ENCODE results near the gene NDUFAF2. TPM values are rescaled to one million over a fixed set of nuclear protein-coding genes. Genes with fewer than 3 reads are reported as not detected.

NDUFAF2 gene
- total RNA-seq, 1 experiment from 2014 or later = 60.8 TPM

DNA sequence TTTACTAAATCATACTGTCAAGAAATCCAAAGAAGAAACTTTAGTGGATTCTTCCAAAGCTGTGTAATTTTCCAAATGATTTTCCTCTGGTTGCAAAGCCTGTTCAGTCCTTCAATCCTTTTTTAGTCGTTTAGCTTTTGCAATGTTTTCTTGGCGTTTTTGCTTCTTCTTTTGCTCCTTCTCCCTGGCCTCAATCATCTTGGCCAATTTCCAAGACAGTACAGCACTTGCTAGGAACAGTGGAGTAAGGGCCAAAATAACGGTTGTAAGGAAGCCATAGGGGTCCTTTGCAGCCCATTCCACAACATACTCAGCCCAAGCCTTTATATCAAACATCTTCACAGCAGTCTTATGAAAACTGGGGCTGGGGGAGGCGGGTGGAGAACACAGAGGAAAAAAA, 214.8 kb downstream of the NDUFAF2 start:
- H3K4me3 ChIP-seq (ENCODE audit: low read depth, low read length) = no peak overlapping the region
- BruUV-seq (replicated peaks) = no TSS peak
- Mint-ChIP-seq H3K27me3 (ENCODE audit: insufficient read depth, unreplicated experiment) (no peaks in the 10 kb centered on the region), H3K36me3 (ENCODE audit: insufficient read depth, unreplicated experiment) (peaks cover 42% of the 10 kb centered on the region), H3K4me3 (ENCODE audit: unreplicated experiment) (no peak overlapping the region), H3K4me1 (ENCODE audit: low read depth, unreplicated experiment) (peaks cover 8% of the 10 kb centered on the region), H3K9me3 (ENCODE audit: unreplicated experiment) (no peaks in the 10 kb centered on the region), H3K27ac (ENCODE audit: unreplicated experiment) (no peak overlapping the region)
- H3K27me3 ChIP-seq (replicated peaks; ENCODE audit: control insufficient read depth, insufficient read depth, low read length) = no peaks in the 10 kb centered on the region
- no peaks in the 10 kb centered on the region for H3K9me3 ChIP-seq
- intact Hi-C loops (cut with micrococcal nuclease; ENCODE audit: unreplicated experiment) = loop anchor here (10.0 kb wide), 5 partner anchors 105 to 775 kb away; partner anchors contain the start of genes ERCC8 and NDUFAF2
- H3K36me3 ChIP-seq (ENCODE audit: control insufficient read depth, insufficient read depth, low read length) = peaks cover 1% of the 10 kb centered on the region; the same call in 1 of the 2 replicates
- ChIA-PET POLR2A (no interaction called here), CTCF (no interaction called here)
- no peak for DNase-seq
- TF ChIP-seq, protein P1, sequence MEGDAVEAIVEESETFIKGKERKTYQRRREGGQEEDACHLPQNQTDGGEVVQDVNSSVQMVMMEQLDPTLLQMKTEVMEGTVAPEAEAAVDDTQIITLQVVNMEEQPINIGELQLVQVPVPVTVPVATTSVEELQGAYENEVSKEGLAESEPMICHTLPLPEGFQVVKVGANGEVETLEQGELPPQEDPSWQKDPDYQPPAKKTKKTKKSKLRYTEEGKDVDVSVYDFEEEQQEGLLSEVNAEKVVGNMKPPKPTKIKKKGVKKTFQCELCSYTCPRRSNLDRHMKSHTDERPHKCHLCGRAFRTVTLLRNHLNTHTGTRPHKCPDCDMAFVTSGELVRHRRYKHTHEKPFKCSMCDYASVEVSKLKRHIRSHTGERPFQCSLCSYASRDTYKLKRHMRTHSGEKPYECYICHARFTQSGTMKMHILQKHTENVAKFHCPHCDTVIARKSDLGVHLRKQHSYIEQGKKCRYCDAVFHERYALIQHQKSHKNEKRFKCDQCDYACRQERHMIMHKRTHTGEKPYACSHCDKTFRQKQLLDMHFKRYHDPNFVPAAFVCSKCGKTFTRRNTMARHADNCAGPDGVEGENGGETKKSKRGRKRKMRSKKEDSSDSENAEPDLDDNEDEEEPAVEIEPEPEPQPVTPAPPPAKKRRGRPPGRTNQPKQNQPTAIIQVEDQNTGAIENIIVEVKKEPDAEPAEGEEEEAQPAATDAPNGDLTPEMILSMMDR (IDR thresholded peaks at IDR 0.05; ENCODE audit: insufficient read depth in 1 of 2, low read depth in 1 of 2, low read length in 1 of 2, severe bottlenecking in 1 of 2, unreplicated experiment in 1 of 2) = no peak
- H3K4me1 ChIP-seq = peaks cover 13% of the 10 kb centered on the region; the same call in 1 of the 2 replicates

DNA sequence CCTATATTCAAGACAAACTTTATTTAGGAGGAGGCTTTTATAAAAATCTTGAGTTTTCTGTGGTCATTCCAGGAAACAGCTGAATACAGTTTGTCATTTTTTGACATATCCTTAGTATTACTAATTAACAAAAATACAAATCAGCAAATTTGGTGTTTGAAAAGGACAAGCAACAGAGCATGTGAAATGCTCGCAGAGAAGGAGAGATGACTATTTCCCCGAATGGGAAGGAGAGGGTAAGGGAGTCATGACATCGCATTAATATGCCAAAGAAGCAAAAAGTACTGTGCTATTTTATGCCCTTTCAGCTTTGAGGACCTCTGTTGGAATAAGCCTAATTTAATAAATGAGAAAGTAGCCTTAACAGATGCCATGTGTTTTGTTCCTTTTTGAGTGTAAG, 215.5 kb downstream of the NDUFAF2 start:
- H3K36me3 ChIP-seq (ENCODE audit: control insufficient read depth, insufficient read depth, low read length) = peaks cover 1% of the 10 kb centered on the region; the same call in 1 of the 2 replicates
- TF ChIP-seq, protein P1 (IDR thresholded peaks at IDR 0.05; ENCODE audit: insufficient read depth in 1 of 2, low read depth in 1 of 2, low read length in 1 of 2, severe bottlenecking in 1 of 2, unreplicated experiment in 1 of 2) = no peak
- peaks cover 13% of the 10 kb centered on the region; the same call in 1 of the 2 replicates for H3K4me1 ChIP-seq
- no peak overlapping the region for H3K4me3 ChIP-seq (ENCODE audit: low read depth, low read length)
- H3K27me3 ChIP-seq (replicated peaks; ENCODE audit: control insufficient read depth, insufficient read depth, low read length) = no peaks in the 10 kb centered on the region
- H3K9me3 ChIP-seq = no peaks in the 10 kb centered on the region
- intact Hi-C loops (cut with micrococcal nuclease; ENCODE audit: unreplicated experiment) = loop anchor here (10.0 kb wide), 5 partner anchors 106 to 774 kb away; partner anchors contain the start of genes ERCC8 and NDUFAF2
- BruUV-seq (replicated peaks) = no TSS peak
- POLR2A ChIA-PET = no interaction called here
- Mint-ChIP-seq H3K4me3 (ENCODE audit: unreplicated experiment) (peak overlapping the region; percentile 90), H3K27me3 (ENCODE audit: insufficient read depth, unreplicated experiment) (no peaks in the 10 kb centered on the region), H3K27ac (ENCODE audit: unreplicated experiment) (no peak overlapping the region), H3K4me1 (ENCODE audit: low read depth, unreplicated experiment) (peaks cover 8% of the 10 kb centered on the region), H3K9me3 (ENCODE audit: unreplicated experiment) (no peaks in the 10 kb centered on the region), H3K36me3 (ENCODE audit: insufficient read depth, unreplicated experiment) (peaks cover 36% of the 10 kb centered on the region)
- DNase-seq = no peak
- CTCF ChIA-PET = no interaction called here

DNA sequence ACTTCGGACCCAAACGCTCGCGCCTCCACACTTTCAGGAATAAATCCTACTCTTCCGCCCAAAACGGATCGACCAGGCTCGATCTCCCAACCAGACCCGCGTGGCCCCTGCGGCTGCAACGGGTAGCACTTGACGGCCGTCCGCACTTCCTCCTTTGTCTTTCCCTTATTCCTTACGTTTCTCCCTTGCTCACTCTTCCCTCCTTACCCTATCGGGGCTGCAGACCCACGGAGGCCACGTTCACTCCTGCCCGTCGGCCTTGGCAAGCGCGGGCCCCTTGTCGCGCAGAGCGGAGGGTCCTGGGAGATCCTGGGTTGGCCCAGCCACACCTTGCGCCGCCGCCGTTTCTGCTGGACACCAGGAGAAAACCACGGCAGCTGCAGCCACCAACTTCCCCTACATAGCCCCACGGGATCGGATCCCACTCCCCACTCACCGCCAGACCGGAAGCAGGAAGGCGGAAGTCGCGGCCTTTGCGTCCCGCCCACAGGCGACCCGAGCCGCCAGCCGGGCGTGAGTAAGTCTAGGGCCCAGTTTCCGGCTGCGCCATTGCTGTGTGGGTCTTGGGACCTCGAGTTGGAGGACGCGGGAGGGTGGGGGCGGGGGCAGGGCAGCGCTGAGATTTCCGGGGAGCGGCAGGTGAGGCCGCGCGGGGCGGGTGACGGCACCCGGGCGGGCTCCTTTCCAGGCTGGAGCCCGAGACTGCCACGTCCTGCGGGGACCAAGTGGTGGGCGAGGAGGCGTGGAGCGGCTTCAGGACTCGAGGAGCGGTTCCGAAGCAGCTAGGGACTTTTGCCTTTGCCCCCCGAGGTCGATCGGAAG, 217.2 kb downstream of the NDUFAF2 start, which contains the start of gene SMIM15:
TSS of gene SMIM15 (minus strand) at position 459 of the 822 bp plus-strand sequence. CDS start 2,297 bp downstream, outside the sequence.
- H3K27ac Mint-ChIP-seq (ENCODE audit: unreplicated experiment) = peak within 1 kb of the TSS; percentile 97
- ChIA-PET CTCF (no interaction called here), POLR2A (interaction anchor here (1.3 kb wide), 1 partner anchor 169 kb away, joined by 8 read pairs; the partner anchor contains the start of gene ZSWIM6)
- no peaks in the 10 kb centered on the region for H3K27me3 Mint-ChIP-seq (ENCODE audit: insufficient read depth, unreplicated experiment)
- TF ChIP-seq, protein P1 (IDR thresholded peaks at IDR 0.05; ENCODE audit: insufficient read depth in 1 of 2, low read depth in 1 of 2, low read length in 1 of 2, severe bottlenecking in 1 of 2, unreplicated experiment in 1 of 2) = no peak
- H3K4me1 Mint-ChIP-seq (ENCODE audit: low read depth, unreplicated experiment) = peaks cover 8% of the 10 kb centered on the region
- peak within 1 kb of the TSS; percentile 87 for H3K4me3 ChIP-seq (ENCODE audit: low read depth, low read length)
- H3K4me1 ChIP-seq = peaks cover 13% of the 10 kb centered on the region; the same call in 1 of the 2 replicates
- H3K36me3 Mint-ChIP-seq (ENCODE audit: insufficient read depth, unreplicated experiment) = peaks cover 34% of the 10 kb centered on the region
- no peaks in the 10 kb centered on the region for H3K9me3 Mint-ChIP-seq (ENCODE audit: unreplicated experiment)
- intact Hi-C loops (cut with micrococcal nuclease; ENCODE audit: unreplicated experiment) = loop anchor here (1.0 to 10.0 kb wide), 7 partner anchors 107 to 773 kb away; partner anchors contain the start of genes ERCC8 and NDUFAF2
- H3K4me3 Mint-ChIP-seq (ENCODE audit: unreplicated experiment) = peak within 1 kb of the TSS; percentile 90
- peaks cover 1% of the 10 kb centered on the region; the same call in 1 of the 2 replicates for H3K36me3 ChIP-seq (ENCODE audit: control insufficient read depth, insufficient read depth, low read length)
- no peaks in the 10 kb centered on the region for H3K27me3 ChIP-seq (replicated peaks; ENCODE audit: control insufficient read depth, insufficient read depth, low read length)
- no TSS peak for BruUV-seq (replicated peaks)
- DNase-seq = peak; percentile 93 to 94
- H3K9me3 ChIP-seq = no peaks in the 10 kb centered on the region

Data from Caco-2 (cell line).